ENCODE results near the gene WDR1.

Gene WDR1

DNA sequence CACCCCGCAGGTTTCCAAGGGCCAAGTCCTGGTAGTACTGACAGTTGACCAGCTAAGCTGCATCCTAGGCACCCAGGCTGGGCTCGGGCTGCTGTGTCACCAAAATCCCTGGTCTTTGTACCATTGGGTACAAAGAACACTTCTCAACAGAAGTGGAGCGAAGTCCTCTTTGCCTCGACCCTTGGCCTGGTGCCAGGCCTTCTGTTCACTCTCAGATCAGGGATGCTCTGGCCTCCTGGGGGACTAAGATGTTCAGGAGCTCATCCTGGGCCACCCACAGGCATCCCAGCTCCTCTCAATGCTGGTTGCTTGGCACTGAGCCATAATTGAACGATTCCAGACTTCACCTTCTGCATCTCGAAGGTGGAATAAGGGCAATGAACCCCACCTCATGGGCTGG lies 81.5 kb downstream of the WDR1 start:
- TF ChIP-seq, protein P1, sequence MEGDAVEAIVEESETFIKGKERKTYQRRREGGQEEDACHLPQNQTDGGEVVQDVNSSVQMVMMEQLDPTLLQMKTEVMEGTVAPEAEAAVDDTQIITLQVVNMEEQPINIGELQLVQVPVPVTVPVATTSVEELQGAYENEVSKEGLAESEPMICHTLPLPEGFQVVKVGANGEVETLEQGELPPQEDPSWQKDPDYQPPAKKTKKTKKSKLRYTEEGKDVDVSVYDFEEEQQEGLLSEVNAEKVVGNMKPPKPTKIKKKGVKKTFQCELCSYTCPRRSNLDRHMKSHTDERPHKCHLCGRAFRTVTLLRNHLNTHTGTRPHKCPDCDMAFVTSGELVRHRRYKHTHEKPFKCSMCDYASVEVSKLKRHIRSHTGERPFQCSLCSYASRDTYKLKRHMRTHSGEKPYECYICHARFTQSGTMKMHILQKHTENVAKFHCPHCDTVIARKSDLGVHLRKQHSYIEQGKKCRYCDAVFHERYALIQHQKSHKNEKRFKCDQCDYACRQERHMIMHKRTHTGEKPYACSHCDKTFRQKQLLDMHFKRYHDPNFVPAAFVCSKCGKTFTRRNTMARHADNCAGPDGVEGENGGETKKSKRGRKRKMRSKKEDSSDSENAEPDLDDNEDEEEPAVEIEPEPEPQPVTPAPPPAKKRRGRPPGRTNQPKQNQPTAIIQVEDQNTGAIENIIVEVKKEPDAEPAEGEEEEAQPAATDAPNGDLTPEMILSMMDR (IDR thresholded peaks at IDR 0.05; ENCODE audit: insufficient read depth, low read depth, low read length, missing control alignments), result no peak
- no peak for DNase-seq (ENCODE audit: low read depth)
- H3K4me3 ChIP-seq (ENCODE audit: low read length), result no peak overlapping the region

DNA sequence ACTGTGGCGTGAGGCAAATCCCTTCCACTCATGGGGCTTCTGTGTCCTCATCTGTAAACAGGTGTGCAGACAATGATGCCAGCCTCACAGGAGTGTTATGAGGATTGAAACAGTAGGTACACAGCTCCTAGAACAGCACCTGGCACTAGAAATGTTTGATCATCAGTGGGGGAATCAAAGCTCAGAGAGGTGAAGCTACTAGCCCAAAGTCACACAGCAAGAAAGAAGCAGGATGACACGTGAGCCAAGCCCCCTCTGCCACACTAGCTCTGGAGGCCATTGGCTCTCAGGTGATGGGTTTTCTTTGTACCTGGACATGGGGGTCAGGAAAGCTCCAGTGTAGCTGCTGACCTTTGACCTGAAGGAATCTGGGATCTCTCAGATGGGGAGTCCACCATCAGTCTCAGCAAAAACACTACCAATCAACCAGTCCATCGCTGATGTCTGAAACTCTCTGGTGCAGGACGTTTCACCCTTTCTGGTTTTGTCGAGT lies 81.9 kb downstream of the WDR1 start:
- no peak overlapping the region for H3K4me3 ChIP-seq (ENCODE audit: low read length)
- TF ChIP-seq, protein P1 (IDR thresholded peaks at IDR 0.05; ENCODE audit: insufficient read depth, low read depth, low read length, missing control alignments), result no peak
- no peak for DNase-seq (ENCODE audit: low read depth)

DNA sequence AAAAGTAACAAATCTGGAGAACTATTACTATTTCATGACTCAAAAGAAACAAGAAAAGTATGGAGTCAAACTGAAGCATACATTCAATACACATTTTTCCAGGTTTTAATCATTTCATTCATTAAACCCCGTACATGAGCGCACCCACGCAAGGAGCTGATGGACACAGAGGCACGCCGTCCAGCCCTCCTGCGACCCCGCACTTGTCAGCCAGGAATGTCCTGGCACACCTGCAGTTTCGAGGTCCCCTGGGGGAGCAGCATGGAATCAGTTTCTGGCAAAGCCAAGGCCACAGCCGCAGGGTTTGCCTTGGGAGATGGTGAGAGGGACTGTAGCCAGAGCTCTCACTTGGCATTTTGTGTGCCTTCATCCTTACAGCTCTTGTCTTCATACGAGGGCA lies 82.5 kb downstream of the WDR1 start:
- no peak overlapping the region for H3K4me3 ChIP-seq (ENCODE audit: low read length)
- DNase-seq (ENCODE audit: low read depth), result no peak
- TF ChIP-seq, protein P1 (IDR thresholded peaks at IDR 0.05; ENCODE audit: insufficient read depth, low read depth, low read length, missing control alignments), result no peak

DNA sequence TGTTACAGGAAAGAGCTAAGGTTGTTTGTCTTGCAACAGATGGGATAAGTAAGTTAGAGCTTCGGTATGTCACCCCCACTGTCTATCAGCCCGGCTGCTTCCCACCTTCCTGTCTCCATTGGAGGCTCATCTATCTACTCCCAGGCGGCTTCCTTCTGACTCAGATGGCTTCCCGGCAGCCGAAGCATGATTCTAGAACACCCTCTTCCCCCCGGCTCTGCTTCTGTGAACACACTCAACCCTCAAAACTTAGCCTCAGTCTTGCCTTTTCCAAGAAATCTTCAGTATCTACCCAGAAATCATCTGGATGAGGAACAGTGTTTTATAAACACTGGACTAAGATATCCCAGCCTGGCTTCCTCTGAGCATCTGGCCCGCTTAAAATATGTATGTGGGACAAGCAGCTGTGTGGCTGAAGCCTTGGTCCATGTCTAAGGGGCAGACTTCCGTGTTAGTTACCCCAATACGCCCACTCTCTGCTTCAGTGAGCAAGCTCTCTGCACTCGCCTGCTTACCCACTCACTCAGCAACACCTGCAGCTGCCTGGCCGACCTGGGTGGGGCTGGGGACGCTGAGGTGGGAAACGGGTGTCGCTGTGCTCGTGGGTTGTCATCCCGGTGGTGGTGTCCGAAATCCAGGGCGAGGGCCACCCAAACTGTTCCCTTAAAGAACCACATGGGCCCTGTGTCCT lies 83.3 kb downstream of the WDR1 start:
- TF ChIP-seq, protein P1 (IDR thresholded peaks at IDR 0.05; ENCODE audit: insufficient read depth, low read depth, low read length, missing control alignments), result no peak
- no peak overlapping the region for H3K4me3 ChIP-seq (ENCODE audit: low read length)
- DNase-seq (ENCODE audit: low read depth), result peak; percentile 64

DNA sequence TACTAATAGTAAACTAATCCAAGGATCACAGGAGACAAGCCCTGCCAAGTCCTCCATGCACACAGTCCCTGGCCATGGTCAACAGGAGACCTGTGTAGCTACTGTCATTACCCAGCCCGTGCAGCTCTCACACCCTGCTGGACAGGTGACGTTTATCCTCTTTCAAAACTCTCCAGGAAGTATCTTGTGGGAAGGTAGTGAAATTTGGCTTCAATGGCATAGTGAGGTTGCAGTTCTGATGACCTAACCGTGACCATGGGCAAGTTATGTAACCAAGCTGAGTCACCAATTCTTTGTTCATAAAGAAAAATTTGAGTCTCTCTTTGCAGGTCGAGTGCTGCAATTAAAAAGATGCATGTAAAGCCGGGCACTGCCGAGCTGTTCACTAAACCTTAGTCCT lies 84.0 kb downstream of the WDR1 start:
- H3K4me3 ChIP-seq (ENCODE audit: low read length), result no peak overlapping the region
- DNase-seq (ENCODE audit: low read depth), result peak; percentile 94
- TF ChIP-seq, protein P1 (IDR thresholded peaks at IDR 0.05; ENCODE audit: insufficient read depth, low read depth, low read length, missing control alignments), result no peak

DNA sequence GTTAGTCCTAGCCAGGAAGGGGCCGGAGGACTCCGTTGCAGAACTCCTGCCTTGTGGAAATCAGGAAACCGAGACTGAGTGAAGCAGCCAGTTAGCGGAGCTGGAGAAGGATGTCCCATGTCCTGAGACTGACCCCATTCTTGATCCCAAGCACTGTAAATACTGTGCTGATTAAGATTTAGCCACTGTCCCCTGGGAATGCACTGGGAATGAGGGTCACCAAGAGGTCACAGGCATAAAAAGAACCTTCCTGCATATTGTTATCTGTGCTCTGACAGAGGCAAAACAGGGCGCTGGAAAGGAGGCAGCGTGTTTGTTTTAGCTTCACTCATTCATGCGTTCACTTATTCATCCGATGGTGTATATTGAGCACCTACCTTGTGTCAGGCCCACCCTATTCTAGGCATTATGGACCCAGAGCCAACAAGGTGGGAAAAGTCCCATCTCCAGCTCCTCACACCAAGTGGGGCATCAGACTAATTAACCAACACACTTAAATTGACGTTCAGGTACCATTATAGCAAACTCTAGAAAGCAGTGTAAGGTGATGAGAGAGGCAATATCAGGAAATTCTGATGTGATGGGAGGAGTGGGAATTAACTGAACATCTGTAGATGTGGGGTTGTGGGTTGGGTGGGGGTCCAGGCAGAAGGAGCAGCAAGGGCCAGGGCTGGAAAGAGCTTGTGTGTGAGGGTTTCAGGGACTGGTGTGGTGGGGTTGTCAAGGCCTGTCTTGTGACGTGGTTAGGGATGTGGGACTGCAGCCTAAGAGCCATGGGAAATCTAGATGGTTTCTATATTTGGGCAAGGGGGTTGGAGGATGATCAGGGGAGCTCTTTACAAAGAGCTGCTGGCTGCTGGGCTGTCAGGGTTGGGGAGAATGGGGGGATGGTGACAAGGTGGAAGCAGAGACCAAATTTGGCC lies 84.7 kb downstream of the WDR1 start:
- TF ChIP-seq, protein P1 (IDR thresholded peaks at IDR 0.05; ENCODE audit: insufficient read depth, low read depth, low read length, missing control alignments), result no peak
- no peak for DNase-seq (ENCODE audit: low read depth)

More for the DNA sequence above, 84.7 kb downstream of the WDR1 start:
- no peak overlapping the region for H3K4me3 ChIP-seq (ENCODE audit: low read length)
